Measurements from ENCODE around the gene RNF151.
"Not testable (repeated sequence)": the region's sequence is repeated elsewhere in the genome, so short reads cannot be mapped to it uniquely, and the experiment has no call there.

The RNF151 gene

DNA sequence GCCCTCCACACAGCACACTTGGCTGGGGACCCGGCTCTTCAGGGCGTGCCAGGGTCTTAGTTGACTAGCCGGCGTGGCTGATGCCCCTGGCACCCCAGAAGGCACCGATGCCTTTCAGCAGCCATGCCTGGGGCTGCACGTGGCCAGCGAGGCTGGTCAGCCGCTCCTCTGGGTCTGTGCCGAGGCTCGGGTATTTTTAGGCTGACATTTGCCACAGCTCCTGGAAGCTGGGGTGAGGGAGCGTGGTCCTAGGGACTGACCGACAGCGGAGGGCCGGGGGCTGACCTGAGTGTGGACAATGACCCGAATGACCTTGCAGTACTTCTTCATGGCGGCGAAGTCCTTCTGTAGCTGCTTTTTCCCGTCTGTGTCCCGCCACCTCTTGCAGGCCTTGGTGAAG is 16.1 kb upstream of the RNF151 start:
- no peak for DNase-seq (ENCODE audit: low read depth)
- TF ChIP-seq, protein P1, sequence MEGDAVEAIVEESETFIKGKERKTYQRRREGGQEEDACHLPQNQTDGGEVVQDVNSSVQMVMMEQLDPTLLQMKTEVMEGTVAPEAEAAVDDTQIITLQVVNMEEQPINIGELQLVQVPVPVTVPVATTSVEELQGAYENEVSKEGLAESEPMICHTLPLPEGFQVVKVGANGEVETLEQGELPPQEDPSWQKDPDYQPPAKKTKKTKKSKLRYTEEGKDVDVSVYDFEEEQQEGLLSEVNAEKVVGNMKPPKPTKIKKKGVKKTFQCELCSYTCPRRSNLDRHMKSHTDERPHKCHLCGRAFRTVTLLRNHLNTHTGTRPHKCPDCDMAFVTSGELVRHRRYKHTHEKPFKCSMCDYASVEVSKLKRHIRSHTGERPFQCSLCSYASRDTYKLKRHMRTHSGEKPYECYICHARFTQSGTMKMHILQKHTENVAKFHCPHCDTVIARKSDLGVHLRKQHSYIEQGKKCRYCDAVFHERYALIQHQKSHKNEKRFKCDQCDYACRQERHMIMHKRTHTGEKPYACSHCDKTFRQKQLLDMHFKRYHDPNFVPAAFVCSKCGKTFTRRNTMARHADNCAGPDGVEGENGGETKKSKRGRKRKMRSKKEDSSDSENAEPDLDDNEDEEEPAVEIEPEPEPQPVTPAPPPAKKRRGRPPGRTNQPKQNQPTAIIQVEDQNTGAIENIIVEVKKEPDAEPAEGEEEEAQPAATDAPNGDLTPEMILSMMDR (conservative IDR thresholded peaks at IDR 0.05; ENCODE audit: control insufficient read depth, insufficient read depth, low read depth, low read length) = no peak

DNA sequence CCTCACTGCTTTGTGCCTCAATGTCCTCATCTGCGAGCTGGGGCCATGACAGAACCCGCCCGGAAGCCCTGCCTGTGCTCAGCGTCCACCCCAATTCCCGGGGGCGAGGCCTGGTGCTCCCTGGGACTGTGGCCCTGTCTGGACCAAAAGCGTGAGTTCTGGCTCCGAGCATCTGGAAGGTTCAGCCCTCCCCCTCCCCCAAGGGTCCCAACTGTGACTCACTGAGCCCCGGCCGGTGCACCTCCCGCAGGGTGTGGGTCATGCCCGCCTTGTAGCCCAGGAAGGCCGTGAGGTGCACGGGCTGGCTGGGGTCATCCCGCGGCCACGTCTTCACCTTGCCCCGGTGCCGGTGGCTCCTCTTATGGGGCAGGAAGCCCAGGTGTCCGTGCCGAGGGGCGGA is 12.9 kb upstream of the RNF151 start:
- TF ChIP-seq, protein P1 (conservative IDR thresholded peaks at IDR 0.05; ENCODE audit: control insufficient read depth, insufficient read depth, low read depth, low read length) = no peak
- DNase-seq (ENCODE audit: low read depth) = no peak
- H3K4me3 ChIP-seq (ENCODE audit: control insufficient read depth, low read depth, low read length) = no peak overlapping the region

More for the DNA sequence above, 16.1 kb upstream of the RNF151 start:
- no peak overlapping the region for H3K4me3 ChIP-seq (ENCODE audit: control insufficient read depth, low read depth, low read length)

GRCh38 chr16:1957434-1958142 is 9.1 kb upstream of the RNF151 start:
- H3K4me3 ChIP-seq (ENCODE audit: control insufficient read depth, low read depth, low read length); DNase-seq (ENCODE audit: low read depth): not testable (repeated sequence)

GRCh38 chr16:1958143-1958491 is 8.5 kb upstream of the RNF151 start:
- not testable (repeated sequence) for DNase-seq (ENCODE audit: low read depth)

DNA sequence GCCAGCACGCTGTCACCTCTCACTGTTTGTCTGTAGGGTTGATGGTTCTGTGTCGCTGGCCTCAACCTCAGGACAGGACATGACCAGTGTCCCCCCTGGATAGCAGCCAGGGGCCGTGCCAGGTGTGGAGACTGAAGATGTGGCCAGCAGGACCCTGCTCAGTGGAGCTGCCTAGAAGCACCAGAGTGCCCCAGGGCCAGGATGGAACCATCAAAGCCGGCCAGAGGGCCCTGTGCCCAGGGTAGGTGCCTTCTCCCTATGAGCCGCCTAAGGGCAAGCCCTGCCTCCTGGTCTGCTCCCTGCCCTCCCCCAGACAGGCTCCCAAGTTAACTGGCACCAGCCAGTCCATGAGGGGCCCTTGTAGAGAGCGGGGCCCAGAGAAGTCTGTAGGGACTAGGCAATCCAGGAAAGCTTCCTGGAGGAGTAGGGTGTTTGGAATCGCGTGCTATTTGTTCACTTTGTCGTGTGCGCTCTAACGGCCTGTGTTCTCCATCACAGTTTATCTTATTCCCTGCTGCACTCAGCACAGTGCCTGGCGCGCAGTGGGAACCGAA is 7.9 kb upstream of the RNF151 start:
- peak overlapping the region; percentile 27 for H3K4me3 ChIP-seq (ENCODE audit: control insufficient read depth, low read depth, low read length)
- TF ChIP-seq, protein P1 (conservative IDR thresholded peaks at IDR 0.05; ENCODE audit: control insufficient read depth, insufficient read depth, low read depth, low read length) = no peak
- no peak for DNase-seq (ENCODE audit: low read depth)

More at GRCh38 chr16:1958143-1958491, 8.5 kb upstream of the RNF151 start:
- H3K4me3 ChIP-seq (ENCODE audit: control insufficient read depth, low read depth, low read length) = not testable (repeated sequence)

DNA sequence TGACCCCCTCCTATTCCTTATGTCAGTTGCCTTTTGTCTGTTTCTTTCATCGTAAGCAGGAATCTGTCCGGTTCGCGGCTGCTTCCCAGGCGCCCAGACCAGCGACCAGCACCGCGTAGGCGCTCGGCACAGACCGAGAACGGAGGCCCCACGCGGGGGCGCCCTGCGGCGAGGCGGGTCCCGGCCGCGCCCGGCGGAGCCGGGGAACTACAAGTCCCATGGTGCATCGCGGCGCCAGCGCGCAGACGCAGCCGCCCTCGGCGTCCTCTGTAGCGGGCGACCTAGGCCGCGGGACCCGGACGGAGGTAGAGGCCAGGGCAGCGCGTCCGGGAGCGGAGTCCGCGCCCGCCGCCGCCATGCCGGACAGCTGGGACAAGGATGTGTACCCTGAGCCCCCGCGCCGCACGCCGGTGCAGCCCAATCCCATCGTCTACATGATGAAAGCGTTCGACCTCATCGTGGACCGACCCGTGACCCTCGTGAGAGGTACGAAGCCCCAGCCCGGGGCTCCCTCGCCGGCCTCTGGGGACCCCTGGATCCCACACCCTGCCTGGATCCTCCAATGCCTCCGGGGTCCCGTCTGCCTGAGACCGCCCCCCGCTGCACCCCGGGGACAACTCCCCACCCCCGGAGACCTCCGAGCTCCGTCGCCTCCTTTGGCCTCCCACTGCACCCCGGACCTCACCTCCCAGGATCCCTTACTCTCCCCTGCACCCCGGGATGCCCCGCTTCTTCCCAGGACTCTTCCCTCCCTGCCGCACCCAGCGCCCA is 7.2 kb upstream of the RNF151 start, which contains the start of gene NDUFB10:
Gene NDUFB10 (plus strand): TSS at position 270 of the 771 bp plus-strand sequence. CDS start 87 bp downstream, at position 357.
- peak; percentile 91 for DNase-seq (ENCODE audit: low read depth)
- H3K4me3 ChIP-seq (ENCODE audit: control insufficient read depth, low read depth, low read length) = peak within 1 kb of the TSS; percentile 79
- TF ChIP-seq, protein P1 (conservative IDR thresholded peaks at IDR 0.05; ENCODE audit: control insufficient read depth, insufficient read depth, low read depth, low read length) = no peak

DNA sequence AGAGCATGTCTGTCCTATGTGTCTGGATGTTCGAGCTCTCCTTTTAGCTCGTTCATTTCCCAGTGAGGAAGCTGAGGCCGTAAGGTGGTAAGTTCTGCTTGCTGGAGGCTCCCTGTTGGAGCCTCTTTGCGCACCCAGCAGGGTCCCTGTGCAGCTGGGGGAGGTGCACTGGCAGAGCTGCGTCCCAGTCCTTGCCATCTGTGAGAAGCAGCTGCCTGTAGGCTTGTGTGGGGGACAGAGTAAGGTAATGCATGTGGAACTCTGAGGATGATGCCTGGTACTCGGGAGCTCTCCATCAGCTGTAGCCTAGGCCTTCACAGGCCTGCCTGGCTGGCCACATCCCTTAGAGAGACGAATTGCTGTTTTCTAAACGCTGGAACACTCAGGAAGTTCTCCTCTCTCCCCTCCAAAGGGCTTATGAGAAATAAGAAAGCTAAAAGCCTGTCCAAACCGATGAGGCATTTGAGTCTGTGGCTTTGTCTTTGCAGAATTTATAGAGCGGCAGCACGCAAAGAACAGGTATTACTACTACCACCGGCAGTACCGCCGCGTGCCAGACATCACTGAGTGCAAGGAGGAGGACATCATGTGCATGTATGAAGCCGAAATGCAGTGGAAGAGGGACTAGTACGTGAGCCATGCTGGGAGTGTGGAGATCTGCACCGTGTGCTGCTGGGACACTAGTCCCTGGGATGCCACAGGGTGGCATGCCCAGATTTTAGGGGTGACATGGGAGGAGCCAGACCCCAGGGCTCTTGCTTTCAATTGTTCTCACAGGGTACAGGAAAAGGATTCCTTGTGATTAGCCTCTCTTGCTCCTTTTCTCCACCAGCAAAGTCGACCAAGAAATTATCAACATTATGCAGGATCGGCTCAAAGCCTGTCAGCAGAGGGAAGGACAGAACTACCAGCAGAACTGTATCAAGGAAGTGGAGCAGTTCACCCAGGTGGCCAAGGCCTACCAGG is 5.7 kb upstream of the RNF151 start:
- peak; percentile 65 for DNase-seq (ENCODE audit: low read depth)
- H3K4me3 ChIP-seq (ENCODE audit: control insufficient read depth, low read depth, low read length) = peak overlapping the region; percentile 79
- TF ChIP-seq, protein P1 (conservative IDR thresholded peaks at IDR 0.05; ENCODE audit: control insufficient read depth, insufficient read depth, low read depth, low read length) = no peak
